NCI-H510A (cell line): ENCODE results near the gene NEU4.

Experiments used
- DNase-seq: peaks from one replicate; lab custom pipeline; 2025; lab: John Stamatoyannopoulos, UW

Gene NEU4

GRCh38 chr2:241865416-241865956 is 56.5 kb downstream of the NEU4 start:
- no peak for DNase-seq

- no peak for DNase-seq
Measured at GRCh38 chr2:241865957-241866789, 57.2 kb downstream of the NEU4 start.
